HG03045 (cell line): ENCODE measurements around the gene SNRNP25.

Source experiments
- ATAC-seq: cut with Tn5 transposase; IDR thresholded peaks from one replicate; pipeline ENCODE4 v1.9.1; 2021; ENCODE audit warnings: mild to moderate bottlenecking, moderate library complexity; ENCODE audit not compliant: unreplicated experiment

The SNRNP25 gene

DNA sequence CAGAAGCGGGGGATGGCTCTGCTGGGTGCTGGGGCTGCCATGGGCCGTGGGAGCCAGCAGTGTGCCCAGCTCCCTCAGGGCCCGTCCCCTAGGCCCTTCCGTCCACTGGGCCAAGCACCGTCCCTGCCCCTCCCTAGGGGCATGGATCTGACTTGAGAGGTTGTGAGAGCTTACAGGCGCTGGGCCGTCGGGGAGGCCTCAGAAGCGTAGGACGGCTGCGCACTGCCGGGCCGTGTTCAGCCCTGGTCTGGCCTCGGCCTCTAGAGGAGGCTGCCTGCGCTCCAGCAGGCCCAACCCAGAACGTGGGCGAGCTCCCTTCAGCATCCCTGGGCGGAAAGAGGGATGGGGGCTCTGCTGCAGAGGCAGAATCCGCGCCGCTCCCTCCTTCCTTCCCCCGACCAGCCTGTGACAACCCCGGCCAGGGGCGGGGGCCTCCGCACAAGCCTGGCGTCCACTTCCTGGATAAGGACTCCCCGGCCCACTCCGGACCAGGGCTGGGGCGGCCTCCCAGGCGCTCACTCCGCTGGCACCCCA lies 23.7 kb downstream of the SNRNP25 start:
- peak; percentile 31 for ATAC-seq

- ATAC-seq, result peak; percentile 69
These were observed 24.3 kb downstream of the SNRNP25 start, which contains the start of gene MPG for GRCh38 chr16:77807-78443. Gene MPG (plus strand): TSS chr16:78225. CDS start chr16:78310, 85 bp downstream.

DNA sequence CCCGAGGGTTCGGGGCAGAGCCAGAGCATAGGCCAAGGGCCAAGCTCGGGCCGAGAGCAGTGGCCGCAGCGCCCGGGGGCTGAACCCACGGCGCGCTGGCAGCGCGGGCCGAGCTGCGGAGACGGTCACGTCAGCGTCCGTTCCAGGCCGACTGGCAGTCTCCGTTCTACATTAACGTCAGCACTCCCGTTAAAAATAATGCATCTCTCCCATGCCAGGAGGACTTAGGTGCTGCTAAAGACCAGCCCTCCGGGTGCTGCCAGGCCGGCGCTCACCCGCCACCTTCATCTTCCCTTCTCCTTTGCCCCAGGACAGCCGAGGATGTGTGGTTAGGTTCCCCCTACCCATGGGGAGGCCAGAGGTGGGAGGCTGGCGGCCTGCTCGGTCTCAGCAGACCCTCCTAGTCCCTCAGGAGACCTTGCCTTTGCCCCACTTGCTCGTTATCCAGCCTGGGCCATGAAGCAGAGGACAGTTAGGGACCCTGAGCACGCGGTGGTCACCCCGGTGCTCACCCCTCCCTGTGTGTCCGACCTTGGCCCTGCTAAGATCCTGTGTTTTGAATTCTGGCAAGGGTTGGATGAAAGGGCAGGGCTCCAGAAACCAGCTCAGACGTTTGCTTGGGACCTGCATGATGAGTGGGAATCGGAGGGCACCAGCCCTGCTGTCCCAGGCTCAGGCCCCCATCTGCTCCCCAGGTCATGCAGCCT lies 25.0 kb downstream of the SNRNP25 start:
- peak; percentile 10 for ATAC-seq

GRCh38 chr16:79151-80054 lies 25.8 kb downstream of the SNRNP25 start:
- no peak for ATAC-seq

DNA sequence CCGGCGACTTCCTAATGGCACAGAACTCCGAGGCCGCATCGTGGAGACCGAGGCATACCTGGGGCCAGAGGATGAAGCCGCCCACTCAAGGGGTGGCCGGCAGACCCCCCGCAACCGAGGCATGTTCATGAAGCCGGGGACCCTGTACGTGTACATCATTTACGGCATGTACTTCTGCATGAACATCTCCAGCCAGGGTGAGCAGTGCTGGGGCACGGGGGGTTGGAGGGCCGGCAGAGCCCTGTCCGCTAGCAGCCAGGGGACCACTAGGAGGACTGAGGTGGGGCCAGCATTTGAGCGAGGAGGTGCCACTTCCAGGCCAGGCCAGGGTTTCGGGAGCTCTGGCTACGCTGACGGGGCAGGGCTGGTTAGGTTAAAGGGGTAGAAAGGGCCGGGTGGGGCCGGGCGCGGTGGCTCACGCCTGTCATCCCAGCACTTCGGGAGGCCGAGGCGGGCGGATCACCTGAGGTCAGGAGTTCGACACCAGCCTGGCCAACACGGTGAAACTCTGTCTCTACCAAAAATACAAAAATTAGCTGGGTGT lies 29.5 kb downstream of the SNRNP25 start:
- no peak for ATAC-seq

GRCh38 chr16:83781-84615 lies 30.4 kb downstream of the SNRNP25 start:
- no peak for ATAC-seq

DNA sequence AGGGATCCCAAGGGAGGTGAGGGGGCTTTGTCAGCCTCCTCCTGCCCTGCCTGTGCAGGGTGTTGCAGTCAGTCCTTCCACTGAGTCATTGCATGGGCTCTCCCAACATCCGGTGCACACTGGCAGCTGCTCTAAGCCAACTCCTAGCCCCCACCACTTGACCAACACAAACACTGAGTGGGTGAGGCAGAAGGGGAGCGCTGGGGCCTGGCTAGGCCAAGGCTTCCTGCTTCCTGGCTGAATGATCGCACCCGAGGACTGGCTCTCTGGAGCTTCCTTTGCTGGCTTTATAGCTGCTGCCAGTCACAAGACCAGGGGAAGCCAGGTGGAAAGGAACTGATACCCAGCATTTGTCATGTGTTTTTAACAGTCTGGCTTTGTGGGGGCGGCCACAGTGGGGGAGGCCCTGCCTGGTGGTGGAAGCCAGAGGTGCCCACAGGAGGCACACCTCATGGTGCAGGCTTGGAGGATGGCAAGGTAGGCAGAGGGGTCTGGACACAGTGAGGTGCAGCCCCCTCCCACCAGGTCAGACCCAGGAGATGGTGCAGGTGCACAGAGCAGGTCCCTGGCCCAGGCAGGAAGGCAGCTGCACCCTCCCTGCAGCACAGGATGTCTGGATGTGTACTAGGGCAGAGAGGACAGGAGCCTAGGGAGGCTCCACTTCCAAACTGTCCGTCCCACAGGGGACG lies 31.2 kb downstream of the SNRNP25 start:
- ATAC-seq, result no peak

- no peak for ATAC-seq
These were observed 31.8 kb downstream of the SNRNP25 start for GRCh38 chr16:85407-85782.

DNA sequence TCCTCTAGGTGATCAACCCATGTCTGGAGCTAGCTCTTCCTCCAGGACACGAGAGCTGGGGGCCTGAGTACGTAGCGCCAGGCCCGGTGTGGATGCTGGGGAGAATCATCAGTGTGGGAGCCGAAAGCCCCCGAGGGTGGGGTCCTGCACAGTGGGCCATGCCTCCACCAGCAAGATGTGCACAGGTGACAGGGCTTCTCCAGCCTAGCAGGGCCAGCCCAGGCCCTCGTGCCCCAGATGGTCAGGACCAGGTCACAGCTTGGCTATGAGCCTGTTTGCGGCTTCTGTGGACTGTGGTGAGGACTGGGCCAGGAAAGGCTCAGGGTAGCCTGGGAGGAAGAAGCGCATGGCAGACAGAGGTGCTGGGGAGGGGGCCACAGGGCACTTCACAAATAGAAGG lies 32.2 kb downstream of the SNRNP25 start:
- ATAC-seq, result no peak

DNA sequence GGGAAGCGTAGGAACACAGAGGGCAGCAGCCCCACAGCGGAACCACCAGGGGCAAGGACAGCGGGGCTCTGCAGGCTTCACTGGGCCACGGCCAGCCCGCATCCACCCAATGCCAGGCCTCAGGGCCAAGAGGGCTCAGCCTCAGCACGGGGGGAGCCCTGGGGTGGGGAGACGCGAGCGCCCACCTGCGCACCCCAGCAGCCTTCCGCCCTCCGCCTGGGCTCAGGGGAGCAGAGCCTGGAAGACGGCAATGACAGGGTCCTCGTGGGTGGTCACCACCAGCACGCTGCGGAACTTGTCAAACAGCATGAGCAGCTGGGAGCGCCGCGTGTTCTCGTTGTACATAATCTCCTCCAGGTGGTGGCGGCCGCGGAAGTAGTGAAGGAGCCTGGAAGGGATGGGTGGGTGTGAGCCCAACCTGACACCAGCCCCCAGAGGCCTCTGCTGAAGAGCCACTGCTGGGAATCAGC lies 32.9 kb downstream of the SNRNP25 start:
- ATAC-seq, result no peak

DNA sequence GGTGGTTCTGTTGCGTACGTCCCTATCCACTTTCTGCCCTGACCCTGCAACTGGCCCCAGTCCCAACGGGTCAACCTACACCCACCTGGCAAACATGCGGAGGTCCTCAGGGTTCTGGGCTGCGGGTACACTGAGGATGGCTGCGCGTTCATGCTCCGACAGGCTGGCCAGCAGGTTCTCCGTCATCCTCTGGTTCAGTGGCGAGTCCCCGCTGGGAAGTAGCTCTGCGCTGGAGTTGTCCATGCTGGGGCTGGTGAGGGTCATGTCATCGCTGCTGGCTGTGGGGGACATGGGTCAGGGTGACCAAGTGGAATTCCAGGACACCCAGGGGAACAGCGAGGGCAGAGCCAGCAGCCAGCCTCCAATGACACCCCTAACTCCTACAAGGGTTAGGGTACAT lies 35.0 kb downstream of the SNRNP25 start:
- ATAC-seq, result no peak

- no peak for ATAC-seq
These were observed 36.0 kb downstream of the SNRNP25 start for GRCh38 chr16:89391-90302.

- no peak for ATAC-seq
These were observed 37.9 kb downstream of the SNRNP25 start for GRCh38 chr16:91484-91883.

- ATAC-seq, result no peak
These were observed 39.1 kb downstream of the SNRNP25 start for GRCh38 chr16:92431-93339.

DNA sequence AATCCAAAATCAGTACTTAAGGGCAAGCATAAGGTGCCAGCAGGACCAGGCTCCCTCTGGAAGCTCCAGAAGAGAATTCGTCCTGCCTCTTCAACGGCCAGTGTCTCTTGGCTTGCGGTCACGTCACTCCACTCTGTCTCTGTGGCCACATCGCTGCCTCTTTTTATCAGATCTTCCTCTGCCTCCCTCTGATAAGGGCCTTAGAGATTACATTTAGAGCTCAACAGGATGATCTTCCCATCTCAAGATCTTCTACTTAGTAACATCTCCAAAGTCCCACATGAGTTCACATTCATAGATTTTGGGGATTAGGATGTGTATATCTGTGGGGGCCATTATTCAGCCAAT lies 41.3 kb downstream of the SNRNP25 start:
- no peak for ATAC-seq

GRCh38 chr16:96935-97381 lies 43.3 kb downstream of the SNRNP25 start:
- ATAC-seq, result peak; percentile 60

DNA sequence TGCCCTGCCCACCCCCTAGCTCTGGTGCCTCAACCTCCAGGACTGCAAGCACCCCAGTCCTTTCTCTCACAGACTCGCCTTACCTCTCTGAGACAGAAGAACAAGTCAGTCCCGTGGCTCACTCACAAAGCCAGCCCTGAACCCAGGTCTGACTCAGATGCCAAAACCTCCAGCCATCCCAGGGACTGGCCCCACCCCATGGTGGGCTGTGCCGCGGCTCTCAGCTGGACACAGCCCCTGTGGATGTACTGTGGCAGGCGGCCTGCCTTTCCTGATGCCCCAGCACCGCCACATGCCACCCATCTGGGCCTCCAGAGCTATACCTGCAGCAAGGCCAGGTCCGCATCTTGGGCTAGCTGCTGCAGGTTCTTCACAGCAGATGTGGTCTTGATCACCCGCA lies 44.2 kb downstream of the SNRNP25 start:
- ATAC-seq, result no peak
